Measurements from ENCODE around the gene RAB6A. TPM values are rescaled to one million over a fixed set of nuclear protein-coding genes. Genes with fewer than 3 reads are reported as not detected.

The RAB6A gene
- total RNA-seq, 1 donor from 2014 or later, result 222 TPM

- H3K27ac Mint-ChIP-seq (ENCODE audit: unreplicated experiment), result peak overlapping the region; percentile 34
- TF ChIP-seq, protein P1, sequence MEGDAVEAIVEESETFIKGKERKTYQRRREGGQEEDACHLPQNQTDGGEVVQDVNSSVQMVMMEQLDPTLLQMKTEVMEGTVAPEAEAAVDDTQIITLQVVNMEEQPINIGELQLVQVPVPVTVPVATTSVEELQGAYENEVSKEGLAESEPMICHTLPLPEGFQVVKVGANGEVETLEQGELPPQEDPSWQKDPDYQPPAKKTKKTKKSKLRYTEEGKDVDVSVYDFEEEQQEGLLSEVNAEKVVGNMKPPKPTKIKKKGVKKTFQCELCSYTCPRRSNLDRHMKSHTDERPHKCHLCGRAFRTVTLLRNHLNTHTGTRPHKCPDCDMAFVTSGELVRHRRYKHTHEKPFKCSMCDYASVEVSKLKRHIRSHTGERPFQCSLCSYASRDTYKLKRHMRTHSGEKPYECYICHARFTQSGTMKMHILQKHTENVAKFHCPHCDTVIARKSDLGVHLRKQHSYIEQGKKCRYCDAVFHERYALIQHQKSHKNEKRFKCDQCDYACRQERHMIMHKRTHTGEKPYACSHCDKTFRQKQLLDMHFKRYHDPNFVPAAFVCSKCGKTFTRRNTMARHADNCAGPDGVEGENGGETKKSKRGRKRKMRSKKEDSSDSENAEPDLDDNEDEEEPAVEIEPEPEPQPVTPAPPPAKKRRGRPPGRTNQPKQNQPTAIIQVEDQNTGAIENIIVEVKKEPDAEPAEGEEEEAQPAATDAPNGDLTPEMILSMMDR (IDR thresholded peaks at IDR 0.05; ENCODE audit: partially characterized antibody, unreplicated experiment), result peak; percentile 66
- peaks cover 5% of the 10 kb centered on the region for H3K4me1 Mint-ChIP-seq (ENCODE audit: low read depth, unreplicated experiment)
- no peak overlapping the region for H3K4me3 Mint-ChIP-seq (ENCODE audit: unreplicated experiment)
- no peaks in the 10 kb centered on the region for H3K27me3 Mint-ChIP-seq (ENCODE audit: unreplicated experiment)
- peaks cover 10% of the 10 kb centered on the region for H3K36me3 Mint-ChIP-seq (ENCODE audit: unreplicated experiment)
- DNase-seq, result peak; percentile 60
- H3K9me3 Mint-ChIP-seq (ENCODE audit: unreplicated experiment), result peaks cover 3% of the 10 kb centered on the region
Measured at GRCh38 chr11:73729594-73730206, 31.2 kb downstream of the RAB6A start.

- Mint-ChIP-seq H3K27ac (ENCODE audit: unreplicated experiment) (no peak overlapping the region), H3K9me3 (ENCODE audit: unreplicated experiment) (peaks cover 3% of the 10 kb centered on the region), H3K36me3 (ENCODE audit: unreplicated experiment) (peaks cover 10% of the 10 kb centered on the region), H3K4me3 (ENCODE audit: unreplicated experiment) (no peak overlapping the region), H3K27me3 (ENCODE audit: unreplicated experiment) (no peaks in the 10 kb centered on the region), H3K4me1 (ENCODE audit: low read depth, unreplicated experiment) (peaks cover 5% of the 10 kb centered on the region)
- TF ChIP-seq, protein P1 (IDR thresholded peaks at IDR 0.05; ENCODE audit: partially characterized antibody, unreplicated experiment), result no peak
- DNase-seq, result no peak
Measured at GRCh38 chr11:73728000-73728399, 32.9 kb downstream of the RAB6A start.

DNA sequence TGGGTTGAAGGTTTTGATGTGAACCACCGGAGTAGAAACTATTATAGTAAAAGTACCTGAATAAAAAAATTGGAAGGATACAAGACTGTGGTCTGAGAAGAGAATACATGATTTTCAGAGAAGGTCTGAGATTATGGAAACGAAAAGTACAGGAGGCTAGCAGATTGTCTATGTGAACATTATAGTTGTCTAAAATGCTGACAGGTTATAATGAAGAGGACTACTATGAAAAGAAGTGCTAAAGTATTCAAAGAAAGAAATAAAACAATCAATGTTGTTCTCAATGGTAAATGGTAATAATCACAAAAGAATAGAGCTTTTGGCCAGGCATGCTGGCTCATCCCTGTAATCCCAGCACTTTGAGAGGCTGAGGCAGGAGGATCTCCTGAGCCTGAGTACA, 34.0 kb downstream of the RAB6A start:
- Mint-ChIP-seq H3K9me3 (ENCODE audit: unreplicated experiment) (peaks cover 3% of the 10 kb centered on the region), H3K27ac (ENCODE audit: unreplicated experiment) (no peak overlapping the region)

GRCh38 chr11:73717136-73717535, 43.7 kb downstream of the RAB6A start:
- TF ChIP-seq, protein P1 (IDR thresholded peaks at IDR 0.05; ENCODE audit: partially characterized antibody, unreplicated experiment), result no peak
- Mint-ChIP-seq H3K4me3 (ENCODE audit: unreplicated experiment) (no peak overlapping the region), H3K27ac (ENCODE audit: unreplicated experiment) (no peak overlapping the region), H3K4me1 (ENCODE audit: low read depth, unreplicated experiment) (no peaks in the 10 kb centered on the region), H3K9me3 (ENCODE audit: unreplicated experiment) (peaks cover 2% of the 10 kb centered on the region), H3K27me3 (ENCODE audit: unreplicated experiment) (no peaks in the 10 kb centered on the region), H3K36me3 (ENCODE audit: unreplicated experiment) (no peaks in the 10 kb centered on the region)
- DNase-seq, result no peak

More for the DNA sequence above, 34.0 kb downstream of the RAB6A start:
- Mint-ChIP-seq H3K36me3 (ENCODE audit: unreplicated experiment) (peaks cover 10% of the 10 kb centered on the region), H3K4me3 (ENCODE audit: unreplicated experiment) (no peak overlapping the region), H3K27me3 (ENCODE audit: unreplicated experiment) (no peaks in the 10 kb centered on the region), H3K4me1 (ENCODE audit: low read depth, unreplicated experiment) (peaks cover 5% of the 10 kb centered on the region)
- TF ChIP-seq, protein P1 (IDR thresholded peaks at IDR 0.05; ENCODE audit: partially characterized antibody, unreplicated experiment), result no peak
- no peak for DNase-seq

GRCh38 chr11:73716153-73717056, 44.5 kb downstream of the RAB6A start:
- H3K36me3 Mint-ChIP-seq (ENCODE audit: unreplicated experiment), result no peaks in the 10 kb centered on the region
- no peaks in the 10 kb centered on the region for H3K27me3 Mint-ChIP-seq (ENCODE audit: unreplicated experiment)
- H3K4me1 Mint-ChIP-seq (ENCODE audit: low read depth, unreplicated experiment), result no peaks in the 10 kb centered on the region
- TF ChIP-seq, protein P1 (IDR thresholded peaks at IDR 0.05; ENCODE audit: partially characterized antibody, unreplicated experiment), result no peak
- H3K4me3 Mint-ChIP-seq (ENCODE audit: unreplicated experiment), result no peak overlapping the region
- H3K27ac Mint-ChIP-seq (ENCODE audit: unreplicated experiment), result no peak overlapping the region
- DNase-seq, result no peak
- peaks cover 2% of the 10 kb centered on the region for H3K9me3 Mint-ChIP-seq (ENCODE audit: unreplicated experiment)
